Mesenteric fat pad (tissue), 1 donor: ENCODE results near the gene ARSD. TPM values are rescaled to one million over a fixed set of nuclear protein-coding genes. Genes with fewer than 3 reads are reported as not detected.

Source experiments
- DNase-seq: peaks from one replicate; pipeline ENCODE4 v3.0.0-alpha.2; 2020; ENCODE audit warnings: low spot score
- total RNA-seq: library from RNA; stranded (reverse); fragmentation: NEBNext Ultra II Directional; extraction: Animal tissue kit (Norgen Biotek cat#: 25700); gene quantifications from one replicate; pipeline ENCODE4 v1.2.1, GENCODE V29; 2021
- donor health status: DM: yes; HTN: yes; CAD: no.

The ARSD gene
- total RNA-seq, 1 donor from 2014 or later: 33.0 TPM

GRCh38 chrX:2855761-2856160, 73.4 kb downstream of the ARSD start:
- DNase-seq: no peak

GRCh38 chrX:2854918-2855317, 74.2 kb downstream of the ARSD start:
- DNase-seq: no peak

Other genes with a start within 250 kb of the ARSD start
- 398 TPM for gene CD99, start 238.0 kb downstream of the ARSD start, total RNA-seq
- 3.4 TPM for gene XG, start 177.3 kb downstream of the ARSD start, total RNA-seq
- gene GYG2, start 100.4 kb downstream of the ARSD start, total RNA-seq: 377 TPM
- not detected for gene ARSH, start 77.2 kb upstream of the ARSD start, total RNA-seq
- not detected for gene ARSF, start 112.1 kb upstream of the ARSD start, total RNA-seq